GM18868 (cell line): ENCODE data around the gene TIGD4.

Source experiments
- ATAC-seq: cut with Tn5 transposase; IDR thresholded peaks from one replicate; pipeline ENCODE4 v1.9.1; 2021; ENCODE audit warnings: mild to moderate bottlenecking, moderate library complexity; ENCODE audit not compliant: unreplicated experiment

TIGD4 gene

DNA sequence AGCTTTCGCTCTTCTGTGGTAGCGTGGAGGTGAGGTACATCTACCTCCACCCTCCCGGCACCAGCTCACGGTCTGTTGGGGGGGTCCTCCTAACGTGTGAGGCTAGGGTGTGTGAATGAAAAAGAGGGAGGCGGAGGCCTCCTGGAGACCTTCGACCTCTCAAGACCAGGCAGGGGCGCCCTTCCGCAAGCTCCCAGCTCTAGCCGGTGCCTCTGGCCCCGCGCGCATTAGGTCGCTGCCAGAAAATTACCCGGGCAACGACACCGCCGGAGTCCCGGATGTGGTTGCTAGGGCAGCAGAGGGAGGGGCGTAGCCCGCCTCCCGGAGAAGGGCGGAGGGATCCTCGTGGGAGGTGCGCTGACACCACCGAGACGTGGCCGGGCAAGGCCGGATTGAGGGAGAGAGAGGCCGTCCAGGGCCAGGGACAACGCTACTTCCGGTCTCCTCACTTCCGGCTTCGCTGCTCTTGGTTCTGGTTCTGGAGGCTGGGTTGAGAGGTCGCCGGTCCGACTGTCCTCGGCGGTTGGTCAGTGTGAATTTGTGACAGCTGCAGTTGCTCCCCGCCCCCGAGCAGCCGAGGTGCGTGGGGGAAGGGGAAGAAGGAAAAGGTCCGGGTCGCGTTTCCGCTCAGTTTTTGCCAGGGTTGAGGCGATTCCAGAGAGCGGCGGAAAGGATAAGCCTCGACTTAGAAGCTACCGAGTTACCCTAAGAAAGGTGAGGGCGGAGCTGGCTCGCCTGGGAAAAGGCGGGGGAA lies at the start of gene TIGD4, which contains the start of gene ARFIP1:
TIGD4 (minus strand) TSS at position 218 of the 754 bp plus-strand sequence. CDS start 8,726 bp downstream, outside the sequence.
ARFIP1 (plus strand) TSS at position 442 of the 754 bp plus-strand sequence. CDS start 49,680 bp downstream, outside the sequence.
- ATAC-seq = peak; percentile 94

DNA sequence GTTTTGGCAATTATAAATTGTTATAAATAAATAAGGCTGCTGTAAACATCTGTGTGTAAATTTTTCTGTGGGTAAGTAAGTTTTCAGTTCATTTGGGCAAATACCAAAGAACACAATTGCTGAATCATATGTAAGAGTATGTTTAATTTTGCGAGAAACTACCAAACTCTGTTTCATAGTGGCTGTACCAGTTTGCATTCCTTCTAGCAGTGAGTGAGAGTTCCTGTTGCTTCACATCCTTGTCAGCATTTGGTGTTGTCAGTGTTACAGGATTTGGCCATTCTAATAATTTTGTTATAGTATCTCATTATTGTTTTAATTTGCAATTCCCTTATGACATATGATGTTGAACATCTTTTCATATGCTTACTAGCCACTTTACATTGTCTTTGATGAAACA lies 48.6 kb upstream of the TIGD4 start:
- ATAC-seq = no peak

DNA sequence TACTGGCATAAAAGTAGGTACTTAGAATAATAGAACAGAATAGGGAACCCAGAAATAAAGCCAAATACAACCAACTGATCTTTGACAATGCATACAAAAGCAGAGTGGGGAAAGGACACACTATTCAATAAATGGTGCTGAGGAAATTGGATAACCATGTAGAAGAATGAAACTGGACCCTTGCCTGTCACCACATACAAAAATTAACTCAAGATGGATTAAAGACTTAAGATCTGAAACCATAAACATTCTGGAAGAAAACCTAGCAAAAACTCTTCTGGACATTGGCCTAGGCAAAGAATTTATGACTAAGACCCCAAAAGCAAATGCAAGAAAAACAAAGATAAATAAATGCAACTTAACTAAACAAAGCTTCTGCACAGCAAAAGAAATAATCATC lies 45.8 kb upstream of the TIGD4 start:
- ATAC-seq = no peak

DNA sequence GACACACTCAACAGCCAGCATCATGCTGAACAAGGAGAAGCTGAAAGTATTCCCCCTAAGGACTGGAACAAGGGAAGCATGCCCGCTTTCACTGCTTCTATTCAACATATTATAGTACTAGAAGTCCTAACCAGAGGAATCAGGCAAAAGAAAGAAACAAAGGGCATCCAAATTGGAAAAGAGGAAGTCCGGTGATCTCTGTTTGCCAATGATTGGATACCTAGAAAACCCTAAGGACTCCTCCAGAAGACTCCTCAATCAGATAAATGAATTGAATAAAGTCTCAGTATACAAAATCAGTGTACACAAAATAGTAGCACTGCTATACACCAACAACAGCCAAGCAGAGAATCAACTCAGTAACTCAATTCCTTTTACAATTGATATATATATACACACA lies 45.0 kb upstream of the TIGD4 start:
- ATAC-seq = no peak

DNA sequence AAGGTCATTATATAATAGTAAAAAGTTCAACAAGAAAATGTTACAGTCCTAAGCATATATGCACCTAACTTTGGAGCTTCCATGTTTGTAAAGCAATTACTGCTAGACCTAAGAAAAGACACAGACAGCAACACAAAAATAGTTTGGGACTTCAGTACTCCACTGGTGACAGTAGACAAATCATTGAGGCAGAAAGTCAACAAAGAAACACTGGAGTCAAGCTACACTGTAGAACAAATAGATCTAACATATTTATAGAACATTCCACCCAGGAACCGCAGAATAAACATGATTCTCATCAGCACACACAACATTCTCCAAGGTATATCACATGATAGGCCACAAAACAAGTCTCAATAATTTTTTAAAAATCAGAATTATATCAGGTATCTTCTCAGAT lies 42.8 kb upstream of the TIGD4 start:
- ATAC-seq = no peak

DNA sequence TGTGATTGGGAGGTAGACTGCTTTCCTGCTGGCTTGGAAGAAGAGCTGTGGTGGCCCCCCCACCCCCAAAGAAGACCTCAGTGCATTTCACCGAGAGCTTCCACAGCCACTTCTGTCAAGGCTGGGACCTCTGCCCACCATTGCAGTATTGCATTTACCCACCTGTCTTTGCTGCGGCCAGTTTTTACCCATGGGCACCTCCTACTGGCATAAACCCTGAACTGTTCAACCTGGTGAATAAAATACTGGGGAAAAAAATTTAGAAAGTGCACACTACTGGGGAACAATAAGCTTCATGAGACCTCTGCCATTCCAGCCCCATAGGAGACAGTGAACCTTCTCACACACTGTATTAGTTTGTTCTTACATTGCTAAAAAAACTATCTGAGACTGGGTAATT lies 40.5 kb upstream of the TIGD4 start:
- no peak for ATAC-seq

DNA sequence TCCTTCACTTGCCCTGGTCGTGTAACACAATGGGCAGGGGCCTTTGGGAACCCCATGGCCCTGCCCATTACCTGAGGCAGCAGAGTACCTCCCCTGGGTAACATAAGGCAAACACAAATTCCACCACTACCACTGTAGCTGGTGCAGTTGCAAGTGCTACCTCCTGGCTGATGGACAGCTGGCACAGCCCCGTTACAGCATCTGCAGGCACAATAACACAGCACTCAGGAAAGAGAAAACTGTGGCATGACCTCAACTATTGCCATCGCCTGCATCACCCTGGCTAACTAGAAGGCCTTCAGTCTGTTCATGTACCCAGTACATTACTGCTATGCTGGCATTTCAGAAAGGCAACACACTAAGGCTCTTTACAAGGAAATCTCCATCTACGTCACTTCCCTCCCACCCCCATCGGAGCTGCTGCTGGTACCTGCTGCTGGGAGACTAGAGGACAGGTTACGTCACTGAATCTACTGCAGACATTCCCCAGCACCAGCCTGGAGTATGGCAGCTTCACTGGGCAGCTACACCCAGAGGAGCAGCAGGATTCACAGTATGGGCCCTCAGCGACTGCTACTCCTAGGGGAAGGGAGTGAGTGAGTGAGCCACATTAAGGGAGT lies 39.6 kb upstream of the TIGD4 start:
- no peak for ATAC-seq

DNA sequence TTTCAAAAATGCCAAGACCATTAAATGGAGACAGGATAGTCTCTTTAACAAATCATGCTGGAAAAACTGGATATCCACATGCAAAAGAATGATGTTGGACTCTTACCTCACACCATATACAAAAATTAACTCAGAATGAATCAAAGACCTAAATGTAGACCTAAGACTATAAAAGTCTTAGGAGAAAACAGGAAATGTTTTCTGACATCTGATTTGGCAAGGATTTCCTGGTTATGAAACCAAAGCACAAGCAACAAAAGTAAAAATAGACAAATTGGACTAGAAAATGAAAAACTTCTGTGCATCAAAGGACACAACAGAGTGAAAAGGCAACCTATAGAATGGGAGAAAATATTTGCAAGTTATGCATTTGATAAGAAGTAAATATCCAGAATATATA lies 37.8 kb upstream of the TIGD4 start:
- no peak for ATAC-seq

DNA sequence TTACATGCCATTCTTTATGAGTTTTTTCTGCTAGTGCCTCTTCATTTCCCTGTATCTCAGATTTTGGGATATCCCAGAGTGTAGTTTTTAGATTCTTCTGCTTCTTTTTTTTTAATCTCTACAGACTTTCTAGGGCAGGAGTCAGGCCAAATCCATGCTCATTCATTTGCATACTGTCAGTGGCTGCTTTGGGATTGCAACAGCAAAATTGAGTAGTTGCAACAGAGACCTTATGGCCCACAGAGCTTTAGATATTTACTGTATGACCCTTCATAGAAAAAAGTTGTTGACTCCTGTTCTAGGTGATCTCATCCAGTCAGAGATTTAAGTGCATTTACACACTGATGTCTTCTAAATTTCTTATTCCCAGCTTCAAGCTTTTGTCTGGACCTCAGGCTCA lies 35.5 kb upstream of the TIGD4 start:
- no peak for ATAC-seq

DNA sequence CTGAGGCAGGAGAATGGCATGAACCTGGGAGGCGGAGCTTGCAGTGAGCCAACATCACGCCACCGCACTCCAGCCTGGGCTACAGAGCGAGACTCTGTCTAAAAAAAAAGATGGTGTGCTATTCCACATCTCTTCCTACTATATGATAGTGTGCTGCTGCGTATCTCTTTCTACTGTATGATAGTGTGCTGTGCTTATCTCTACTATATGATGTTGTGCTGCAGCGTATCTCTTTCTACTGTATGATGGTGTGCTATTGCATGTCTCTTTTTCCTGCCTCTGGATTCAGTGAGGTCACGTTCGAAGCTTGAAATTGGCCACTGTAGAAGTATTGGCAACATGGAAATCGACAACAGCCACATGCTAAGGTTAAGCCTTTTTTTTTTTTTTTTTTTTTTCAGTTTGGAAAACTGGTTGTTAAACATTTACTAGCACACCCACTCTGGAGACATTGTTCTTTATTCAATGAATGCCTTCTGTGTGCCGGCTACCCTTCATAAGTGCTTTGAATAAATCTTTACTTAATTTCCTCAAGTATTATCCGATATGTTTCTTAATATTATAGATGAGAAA lies 31.3 kb upstream of the TIGD4 start:
- ATAC-seq = no peak

DNA sequence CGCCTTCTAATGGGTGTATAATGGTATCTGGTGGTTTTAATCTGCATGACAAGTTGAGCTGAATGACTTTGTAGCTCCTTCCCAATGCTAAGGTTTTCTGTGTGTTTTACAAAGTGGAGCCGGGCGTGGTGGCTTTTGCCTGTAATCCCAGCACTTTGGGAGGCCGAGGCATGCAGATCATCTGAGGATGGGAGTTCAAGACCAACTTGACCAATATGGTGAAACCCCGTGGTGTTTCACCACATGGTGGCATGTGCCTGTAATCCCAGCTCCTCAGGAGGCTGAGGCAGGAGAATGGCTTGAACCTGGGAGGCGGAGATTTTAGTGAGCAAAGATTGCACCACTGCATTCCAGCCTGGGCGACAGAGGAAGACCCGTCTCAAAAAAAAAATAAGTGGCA lies 29.1 kb upstream of the TIGD4 start:
- ATAC-seq = no peak

DNA sequence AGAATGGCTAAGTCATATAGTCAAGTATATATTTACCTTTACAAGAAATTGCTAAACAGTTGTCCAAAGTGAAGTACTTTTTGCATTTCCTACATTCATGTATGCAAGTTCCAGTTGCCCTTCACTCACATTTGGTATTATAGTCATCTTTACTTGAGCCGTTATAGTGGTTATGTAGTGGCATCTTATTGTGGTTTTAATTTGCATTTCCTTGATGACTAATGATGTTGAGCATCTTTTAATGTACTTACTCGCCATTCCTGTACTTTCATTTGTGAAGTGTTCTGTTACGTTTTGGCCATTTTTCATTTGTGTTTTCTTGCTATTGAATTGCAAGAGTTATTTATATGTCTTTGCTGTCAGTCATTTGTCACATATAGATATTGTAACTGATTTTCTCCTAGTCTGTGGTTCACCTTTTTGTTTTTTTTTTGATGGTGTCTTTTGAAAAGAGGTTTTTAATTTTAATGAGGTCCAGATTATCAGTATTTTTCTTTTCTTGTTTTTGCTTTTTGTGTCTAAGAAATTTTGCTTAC lies 27.8 kb upstream of the TIGD4 start:
- no peak for ATAC-seq

DNA sequence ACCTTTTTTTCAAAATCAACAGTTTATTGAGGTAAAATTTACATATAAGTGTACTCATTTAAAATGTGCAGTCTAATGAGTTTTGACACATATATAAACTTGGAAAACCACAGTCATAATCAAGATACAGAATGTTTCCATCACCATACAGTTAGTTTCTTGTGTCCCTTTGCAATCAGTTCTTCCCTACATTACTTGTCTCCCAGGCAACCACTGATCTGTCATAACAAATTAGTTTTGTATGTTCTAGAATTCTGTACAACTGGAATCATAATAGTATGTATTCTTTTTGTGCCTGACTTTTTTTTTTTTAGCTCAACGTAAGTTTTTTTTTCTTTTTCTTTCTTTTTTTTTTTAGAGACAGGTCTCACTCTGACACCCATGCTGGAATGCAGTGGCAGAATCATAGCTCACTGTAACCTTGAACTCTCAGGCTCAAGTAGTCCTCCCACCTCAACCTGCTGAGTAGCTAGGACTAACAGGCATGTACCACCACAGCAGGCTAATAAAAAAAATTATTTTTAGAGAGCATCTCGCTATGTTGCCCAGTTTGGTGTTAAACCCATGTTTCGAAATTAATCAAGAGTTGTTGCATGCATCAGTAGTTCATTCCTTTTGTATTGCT lies 27.1 kb upstream of the TIGD4 start:
- no peak for ATAC-seq

DNA sequence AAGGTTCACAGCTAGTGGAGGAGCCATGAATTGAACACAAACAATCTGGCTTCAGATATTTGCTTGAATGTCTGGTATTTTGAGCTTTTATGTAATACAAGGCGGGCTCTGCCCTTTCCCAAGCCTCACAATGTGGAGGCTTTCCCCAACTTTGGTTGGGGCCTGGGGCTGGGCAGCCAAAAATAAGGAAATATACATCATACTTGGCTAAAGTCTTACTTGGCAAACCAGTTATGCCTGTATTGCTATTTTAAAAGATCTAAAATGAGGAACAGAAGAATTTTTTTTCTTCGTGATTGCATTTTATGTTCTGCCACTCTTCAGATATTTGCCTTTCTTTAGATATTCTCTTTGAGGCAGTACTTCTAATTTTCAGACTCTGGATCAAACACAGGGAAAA lies 26.3 kb upstream of the TIGD4 start:
- ATAC-seq = no peak

DNA sequence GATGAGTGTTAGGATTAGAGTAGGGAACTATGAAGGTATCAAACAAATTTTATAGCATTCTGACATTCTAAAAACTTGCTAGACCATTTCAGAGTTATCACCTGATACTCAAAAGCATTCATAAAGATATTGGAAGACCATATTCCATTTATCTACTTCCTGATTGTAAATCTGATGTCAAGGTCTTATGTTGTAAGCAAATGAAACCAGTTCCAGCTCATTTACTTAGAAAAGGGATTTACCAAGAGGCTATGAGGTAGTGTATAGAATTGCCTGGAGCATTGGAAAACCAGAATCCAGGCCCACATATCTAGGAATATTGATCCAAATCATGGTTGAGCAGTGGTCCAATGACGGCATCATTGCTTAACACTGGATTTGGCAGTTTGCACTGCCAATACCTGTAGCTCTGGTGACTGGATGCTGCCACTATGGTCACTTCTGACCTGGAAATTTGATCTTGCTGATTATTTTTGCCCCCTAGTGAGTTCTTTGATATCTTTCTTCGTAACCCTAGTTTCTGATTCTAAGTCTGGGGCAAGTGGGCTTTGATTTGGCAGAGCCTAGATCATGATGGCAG lies 25.6 kb upstream of the TIGD4 start:
- no peak for ATAC-seq

DNA sequence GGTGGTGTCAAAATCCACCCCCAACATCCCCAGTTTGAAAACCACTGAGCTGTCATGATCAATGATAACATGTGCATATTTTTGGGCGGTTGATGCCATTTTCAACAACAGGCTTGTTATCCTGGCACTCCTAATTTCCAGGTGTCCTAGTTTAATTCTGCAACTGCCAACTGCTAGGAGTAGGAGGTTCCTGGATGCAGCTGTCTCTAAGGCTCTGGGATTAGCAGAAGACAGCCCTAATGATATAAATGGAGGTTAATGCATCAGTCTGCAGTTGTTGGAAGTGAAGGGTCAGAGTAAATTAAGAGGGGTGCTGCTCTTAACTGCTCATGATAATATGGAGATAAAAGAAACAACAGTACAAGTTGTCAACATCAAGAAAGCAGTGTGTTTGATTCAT lies 24.0 kb upstream of the TIGD4 start:
- ATAC-seq = no peak

DNA sequence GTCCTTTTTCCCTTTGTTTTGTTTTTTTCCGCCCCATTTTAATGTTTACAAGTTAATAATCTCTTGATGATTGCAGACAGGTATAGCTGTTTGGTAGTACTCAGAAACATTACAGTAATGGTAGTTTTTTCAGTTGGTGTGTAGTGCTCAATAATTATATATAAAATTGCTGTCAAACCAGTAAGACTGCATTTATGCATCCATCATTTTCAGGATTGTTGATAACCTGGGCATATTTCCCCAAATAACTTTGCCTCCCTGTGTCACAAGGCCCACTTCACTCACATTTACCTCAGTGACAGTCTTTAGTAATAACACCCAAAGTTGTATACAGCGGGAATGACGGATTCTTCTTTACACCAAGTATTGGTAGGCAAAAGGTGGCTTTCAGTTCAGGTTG lies 16.4 kb upstream of the TIGD4 start:
- ATAC-seq = no peak

DNA sequence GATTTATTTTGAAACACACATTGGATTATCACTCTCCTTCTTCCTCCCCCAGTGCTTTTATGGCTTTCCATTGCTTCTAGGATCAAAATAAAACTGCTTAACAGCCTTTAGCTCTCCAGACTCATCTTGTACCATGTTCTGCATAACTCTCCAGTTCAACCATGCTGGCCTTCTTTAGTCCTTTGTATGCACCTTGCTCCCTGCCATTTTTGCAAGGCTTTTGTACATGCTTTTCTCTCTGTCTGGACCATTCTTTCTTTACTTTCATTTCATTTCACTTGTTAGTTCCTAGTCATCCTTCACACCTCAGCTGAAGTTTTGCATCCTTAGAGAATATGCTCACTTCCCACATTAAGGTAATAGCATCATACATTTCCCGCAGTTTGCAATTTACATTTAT lies 7.1 kb upstream of the TIGD4 start:
- ATAC-seq = no peak

DNA sequence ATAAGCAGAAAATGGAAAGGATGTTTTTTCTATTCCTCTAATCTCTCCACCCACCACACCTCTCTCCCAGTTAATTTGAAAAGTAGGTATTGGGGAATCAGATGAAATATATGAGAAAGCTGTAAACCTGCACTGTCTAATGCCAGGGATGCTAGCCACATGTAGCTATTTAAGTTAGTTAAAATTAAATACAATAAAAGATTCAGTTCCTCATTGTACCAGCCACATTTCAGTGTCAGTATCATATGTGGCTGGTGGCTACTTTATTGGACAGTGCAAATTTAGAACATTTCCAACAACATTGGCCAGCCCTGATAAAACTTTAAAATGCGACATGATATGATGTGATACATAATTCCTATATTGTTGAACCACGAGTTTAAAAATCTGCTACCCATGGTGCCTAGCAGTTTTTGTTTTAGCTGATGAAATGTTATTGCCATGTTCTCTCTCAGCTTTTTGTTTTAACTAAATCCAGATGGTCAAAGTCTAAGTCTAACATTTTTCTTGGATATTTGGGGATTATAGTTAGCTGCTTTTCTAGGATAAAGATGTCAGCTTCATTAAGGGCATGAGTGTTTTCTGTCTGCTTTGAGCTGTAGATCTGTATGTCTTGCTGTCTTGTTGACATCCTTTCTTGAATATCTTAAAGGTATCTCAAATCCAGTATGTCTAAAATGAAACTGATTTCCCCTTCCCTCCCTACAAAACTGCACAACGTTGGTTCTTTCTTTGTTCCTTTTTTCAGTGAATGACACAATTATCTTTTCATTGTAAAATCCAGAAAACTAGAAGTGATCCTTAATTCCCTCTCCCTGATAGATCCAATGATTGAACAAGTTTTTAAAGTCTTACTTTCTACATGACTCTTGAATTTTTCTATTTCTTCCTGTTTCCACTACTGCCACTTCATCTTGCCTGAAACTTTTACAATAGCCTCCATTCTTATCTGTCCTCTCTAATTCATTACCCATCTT lies 6.4 kb upstream of the TIGD4 start:
- peak; percentile 61 for ATAC-seq
